ENCODE measurements around the gene FRMD6. TPM values are rescaled to one million over a fixed set of nuclear protein-coding genes. Genes with fewer than 3 reads are reported as not detected.

Gene FRMD6
- total and polyA plus RNA-seq, 9 of the 15 experiments (the other 6 are each of a cell fraction or from before 2014, with no cell fraction given) = 0.11 to 0.92 (median 0.53) TPM

GRCh38 chr14:51677738-51678137, 26.0 kb downstream of the FRMD6 start:
- in situ Hi-C loops (cut with MboI) (no loop called here), intact Hi-C loops (cut with micrococcal nuclease) (no loop called here)
- H3K9me3 ChIP-seq (replicated peaks; ENCODE audit: control insufficient read depth, insufficient read depth, low read depth, low read length) = no peaks in the 10 kb centered on the region
- H3K9me1 ChIP-seq (ENCODE audit: control insufficient read depth, insufficient read depth, low read length) = no peaks in the 10 kb centered on the region
- H3K27me3 ChIP-seq (ENCODE audit: control insufficient read depth in 2 of 2, insufficient read depth in 2 of 2, low read length in 2 of 2) = no peaks in the 10 kb centered on the region
- FAIRE-seq (no peak), DNase-seq (ENCODE audit: extremely low read depth in 1 of 4, low spot score in 3 of 4) (no peak), ATAC-seq (no peak)
- H3K4me1 ChIP-seq (replicated peaks in 1 of 2; ENCODE audit: control insufficient read depth in 2 of 2, insufficient read depth in 2 of 2, low read length in 2 of 2) = no peaks in the 10 kb centered on the region
- POLR2A ChIA-PET = no interaction called here
- WGBS (ENCODE audit: insufficient coverage, low coverage, missing lambda C conversion rate) = 0% methylated on average over 2 of the region's 2 CpGs
- H2AFZ ChIP-seq (ENCODE audit: low read depth, low read length) = no peak overlapping the region
- no peaks in the 10 kb centered on the region for H4K20me1 ChIP-seq (replicated peaks; ENCODE audit: control insufficient read depth, insufficient read depth, low read length)
- H3K4me3 ChIP-seq = no peak overlapping the region
- TF ChIP-seq ZNF239 (CRISPR knock-in tag; IDR thresholded peaks at IDR 0.05) (no peak), ELK3 (CRISPR knock-in tag; IDR thresholded peaks at IDR 0.05) (no peak), ZBTB33 (CRISPR knock-in tag; IDR thresholded peaks at IDR 0.05) (no peak), MED1 (CRISPR knock-in tag; IDR thresholded peaks at IDR 0.05; ENCODE audit: borderline replicate concordance) (no peak), FUS (optimal IDR thresholded peaks at IDR 0.05; ENCODE audit: low read depth, low read length) (no peak), ZNF431 (CRISPR knock-in tag; IDR thresholded peaks at IDR 0.05) (no peak), MCM3 (IDR thresholded peaks at IDR 0.05) (no peak), KDM5B (IDR thresholded peaks at IDR 0.05; ENCODE audit: insufficient replicate concordance, low read depth, low read length) (no peak), ETV6 (IDR thresholded peaks at IDR 0.05; ENCODE audit: borderline replicate concordance in 1 of 2, low read depth in 2 of 2, low read length in 1 of 2) (no peak), ETV6 (CRISPR knock-in tag; IDR thresholded peaks at IDR 0.05; ENCODE audit: borderline replicate concordance) (no peak), ZNF12 (CRISPR knock-in tag; IDR thresholded peaks at IDR 0.05) (no peak)
- no TSS peak for BruUV-seq (replicated peaks)
- H3K4me2 ChIP-seq (ENCODE audit: insufficient read depth, low read length) = no peak overlapping the region
- CTCF ChIA-PET (ENCODE audit: low intra/inter-chr PET ratio) = no interaction called here
- no peak overlapping the region for H3K9ac ChIP-seq (ENCODE audit: insufficient read depth in 1 of 2, low read depth in 2 of 2, low read length in 2 of 2)
- no peak overlapping the region for H3K27ac ChIP-seq (ENCODE audit: extremely low read depth, low read depth, low read length)
- no peaks in the 10 kb centered on the region for H3K36me3 ChIP-seq (ENCODE audit: control insufficient read depth, insufficient read depth, low read length)
- no peaks in the 10 kb centered on the region for H3K79me2 ChIP-seq (ENCODE audit: control insufficient read depth, insufficient read depth, low read length)
